ENCODE data around the gene CDK5R2.

CDK5R2 gene

DNA sequence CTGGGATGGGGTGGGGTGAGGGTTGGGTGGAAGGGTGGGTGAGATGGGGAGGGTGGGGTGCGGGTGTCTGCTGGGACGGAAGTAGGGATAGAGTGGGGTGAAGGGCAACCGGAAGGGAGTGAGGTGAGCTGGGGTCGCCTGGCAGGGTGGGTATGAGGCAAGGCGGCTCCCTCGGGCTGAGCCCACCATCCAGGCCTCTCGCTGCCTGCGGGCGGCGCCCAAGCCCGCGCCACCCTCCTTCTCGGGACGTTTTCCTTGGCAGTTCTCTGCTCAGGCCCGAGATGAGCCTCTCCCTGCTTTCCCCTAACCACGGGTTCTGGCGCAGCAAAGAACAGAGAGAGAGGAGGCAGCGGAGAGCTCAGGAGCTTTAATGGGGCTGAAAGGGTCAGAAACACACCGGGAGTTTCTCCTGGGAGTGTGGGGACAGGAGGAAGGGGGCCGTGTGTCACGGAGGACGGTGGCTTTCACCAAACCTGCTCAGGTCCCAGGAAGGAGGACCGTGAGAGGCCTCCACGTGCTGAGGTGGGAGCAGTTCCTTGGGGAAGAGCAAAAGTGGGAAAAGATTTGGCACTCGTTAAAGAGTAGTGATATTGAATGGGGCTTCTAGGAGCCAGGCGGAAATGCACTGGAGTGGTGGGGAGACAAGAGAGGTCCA, 21.4 kb downstream of the CDK5R2 start:
- TF ChIP-seq, protein P1, sequence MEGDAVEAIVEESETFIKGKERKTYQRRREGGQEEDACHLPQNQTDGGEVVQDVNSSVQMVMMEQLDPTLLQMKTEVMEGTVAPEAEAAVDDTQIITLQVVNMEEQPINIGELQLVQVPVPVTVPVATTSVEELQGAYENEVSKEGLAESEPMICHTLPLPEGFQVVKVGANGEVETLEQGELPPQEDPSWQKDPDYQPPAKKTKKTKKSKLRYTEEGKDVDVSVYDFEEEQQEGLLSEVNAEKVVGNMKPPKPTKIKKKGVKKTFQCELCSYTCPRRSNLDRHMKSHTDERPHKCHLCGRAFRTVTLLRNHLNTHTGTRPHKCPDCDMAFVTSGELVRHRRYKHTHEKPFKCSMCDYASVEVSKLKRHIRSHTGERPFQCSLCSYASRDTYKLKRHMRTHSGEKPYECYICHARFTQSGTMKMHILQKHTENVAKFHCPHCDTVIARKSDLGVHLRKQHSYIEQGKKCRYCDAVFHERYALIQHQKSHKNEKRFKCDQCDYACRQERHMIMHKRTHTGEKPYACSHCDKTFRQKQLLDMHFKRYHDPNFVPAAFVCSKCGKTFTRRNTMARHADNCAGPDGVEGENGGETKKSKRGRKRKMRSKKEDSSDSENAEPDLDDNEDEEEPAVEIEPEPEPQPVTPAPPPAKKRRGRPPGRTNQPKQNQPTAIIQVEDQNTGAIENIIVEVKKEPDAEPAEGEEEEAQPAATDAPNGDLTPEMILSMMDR (IDR thresholded peaks at IDR 0.05; ENCODE audit: borderline replicate concordance, extremely low read depth, low read length, poor library complexity, severe bottlenecking), result no peak
- no peak for TF ChIP-seq EZH2 (IDR thresholded peaks at IDR 0.05; ENCODE audit: borderline replicate concordance, low read depth, low read length, severe bottlenecking)
- no peak overlapping the region for H3K4me3 ChIP-seq (ENCODE audit: low read depth in 1 of 2, low read length in 2 of 2)

DNA sequence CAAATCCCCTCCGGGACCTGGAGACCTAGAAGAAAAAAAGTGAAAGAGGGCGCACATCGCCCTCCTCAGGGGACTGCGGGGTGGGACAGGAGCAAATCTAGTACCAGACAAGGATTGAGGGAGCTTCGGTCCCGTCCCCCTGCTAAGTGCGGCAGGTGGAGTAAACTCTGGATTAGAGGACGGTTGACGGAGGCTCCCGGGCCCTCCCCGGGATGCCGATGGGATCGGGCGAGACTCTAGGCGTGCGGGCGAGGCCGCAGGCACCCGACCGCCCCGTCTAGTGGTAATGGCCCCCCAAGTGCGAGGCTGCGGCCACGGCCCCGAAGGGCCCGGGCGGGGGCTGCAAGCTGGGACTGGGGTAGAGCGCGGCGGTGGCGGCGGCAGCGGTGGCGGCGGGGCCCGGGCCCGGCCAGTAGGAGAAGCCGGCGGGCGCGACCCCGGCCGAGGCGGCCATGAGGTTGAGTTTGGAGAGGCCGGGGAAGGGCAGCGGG, 22.0 kb downstream of the CDK5R2 start:
- TF ChIP-seq, protein P1 (IDR thresholded peaks at IDR 0.05; ENCODE audit: borderline replicate concordance, extremely low read depth, low read length, poor library complexity, severe bottlenecking), result peak; percentile 10
- no peak for TF ChIP-seq EZH2 (IDR thresholded peaks at IDR 0.05; ENCODE audit: borderline replicate concordance, low read depth, low read length, severe bottlenecking)
- no peak for DNase-seq
- Histone ChIP-seq H3K4me2 (ENCODE audit: insufficient read depth, low read length) (no peak overlapping the region), H3K36me3 (ENCODE audit: insufficient read depth, low read length) (no peaks in the 10 kb centered on the region), H3K9me3 (ENCODE audit: insufficient read depth, low read length, severe bottlenecking) (no peaks in the 10 kb centered on the region), H3K9ac (ENCODE audit: low read depth, low read length) (no peak overlapping the region), H3K4me1 (ENCODE audit: insufficient read depth, low read length) (peaks cover 8% of the 10 kb centered on the region), H3K4me3 (ENCODE audit: low read depth in 1 of 2, low read length in 2 of 2) (no peak overlapping the region), H3K79me2 (ENCODE audit: insufficient read depth, low read length) (no peaks in the 10 kb centered on the region), H2AFZ (ENCODE audit: low read depth, low read length) (no peak overlapping the region), H3K27ac (ENCODE audit: low read length) (no peak overlapping the region), H3K27me3 (ENCODE audit: insufficient read depth, low read length, poor library complexity) (peaks cover 38% of the 10 kb centered on the region), H4K20me1 (ENCODE audit: insufficient read depth, low read length) (peaks cover 20% of the 10 kb centered on the region)
- ATAC-seq (ENCODE audit: insufficient read depth, low read depth), result no peak

More for the DNA sequence above, 21.4 kb downstream of the CDK5R2 start:
- peaks cover 18% of the 10 kb centered on the region for H4K20me1 ChIP-seq (ENCODE audit: insufficient read depth, low read length)
- DNase-seq (no peak), ATAC-seq (ENCODE audit: insufficient read depth, low read depth) (no peak)
- H3K4me1 ChIP-seq (ENCODE audit: insufficient read depth, low read length), result peaks cover 8% of the 10 kb centered on the region
- H3K4me2 ChIP-seq (ENCODE audit: insufficient read depth, low read length), result no peak overlapping the region
- H3K36me3 ChIP-seq (ENCODE audit: insufficient read depth, low read length), result no peaks in the 10 kb centered on the region
- H3K27me3 ChIP-seq (ENCODE audit: insufficient read depth, low read length, poor library complexity), result peaks cover 33% of the 10 kb centered on the region
- H2AFZ ChIP-seq (ENCODE audit: low read depth, low read length), result no peak overlapping the region
- no peak overlapping the region for H3K27ac ChIP-seq (ENCODE audit: low read length)
- no peaks in the 10 kb centered on the region for H3K9me3 ChIP-seq (ENCODE audit: insufficient read depth, low read length, severe bottlenecking)
- H3K9ac ChIP-seq (ENCODE audit: low read depth, low read length), result no peak overlapping the region
- H3K79me2 ChIP-seq (ENCODE audit: insufficient read depth, low read length), result no peaks in the 10 kb centered on the region

DNA sequence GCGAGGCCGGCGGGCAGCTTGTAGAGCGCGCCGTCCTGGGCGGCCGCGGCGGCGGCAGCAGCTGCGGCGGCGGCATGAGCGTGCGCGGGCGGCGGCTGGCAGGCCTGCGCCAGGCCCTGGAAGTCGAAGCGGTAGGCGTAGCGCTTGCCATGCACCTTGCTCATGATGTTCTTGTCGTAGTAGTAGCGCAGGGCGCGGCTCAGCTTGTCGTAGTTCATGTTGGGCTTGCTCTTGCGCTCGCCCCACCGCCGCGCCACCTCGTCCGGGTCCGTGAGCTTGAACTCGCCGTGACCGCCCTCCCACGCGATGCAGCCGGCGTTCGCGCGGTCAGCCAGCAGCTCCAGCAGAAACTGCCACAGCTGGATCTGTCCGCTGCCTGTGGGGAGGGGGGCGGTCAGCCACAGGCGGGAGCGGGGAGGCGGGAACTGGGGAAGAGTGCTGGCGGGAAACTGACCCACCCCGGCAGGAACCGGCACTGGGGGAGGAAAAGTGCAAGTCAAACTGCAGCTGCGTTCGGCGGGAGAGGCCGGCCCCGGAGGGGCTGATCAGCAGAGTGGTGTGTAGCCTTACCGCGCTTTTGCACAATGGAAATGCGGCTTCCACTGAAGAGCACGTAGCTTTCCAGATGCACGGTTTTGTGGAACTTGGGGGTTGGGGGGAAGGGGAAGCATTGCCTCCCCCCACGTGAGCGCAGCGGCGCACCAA, 22.6 kb downstream of the CDK5R2 start:
- Histone ChIP-seq H3K27me3 (ENCODE audit: insufficient read depth, low read length, poor library complexity) (peaks cover 44% of the 10 kb centered on the region), H3K9ac (ENCODE audit: low read depth, low read length) (no peak overlapping the region), H3K9me3 (ENCODE audit: insufficient read depth, low read length, severe bottlenecking) (no peaks in the 10 kb centered on the region), H3K79me2 (ENCODE audit: insufficient read depth, low read length) (no peaks in the 10 kb centered on the region), H3K4me2 (ENCODE audit: insufficient read depth, low read length) (no peak overlapping the region), H2AFZ (ENCODE audit: low read depth, low read length) (no peak overlapping the region), H4K20me1 (ENCODE audit: insufficient read depth, low read length) (peaks cover 17% of the 10 kb centered on the region), H3K4me1 (ENCODE audit: insufficient read depth, low read length) (peaks cover 8% of the 10 kb centered on the region), H3K36me3 (ENCODE audit: insufficient read depth, low read length) (no peaks in the 10 kb centered on the region), H3K4me3 (ENCODE audit: low read depth in 1 of 2, low read length in 2 of 2) (no peak overlapping the region), H3K27ac (ENCODE audit: low read length) (no peak overlapping the region)
- TF ChIP-seq EZH2 (IDR thresholded peaks at IDR 0.05; ENCODE audit: borderline replicate concordance, low read depth, low read length, severe bottlenecking), result no peak
- TF ChIP-seq, protein P1 (IDR thresholded peaks at IDR 0.05; ENCODE audit: borderline replicate concordance, extremely low read depth, low read length, poor library complexity, severe bottlenecking), result no peak
- ATAC-seq (ENCODE audit: insufficient read depth, low read depth) (no peak), DNase-seq (no peak)
